SK-N-SH (cell line): Measurements from ENCODE around the gene TRIM8. TPM values are rescaled to one million over a fixed set of nuclear protein-coding genes. Genes with fewer than 3 reads are reported as not detected.

Experiments used
- CTCF ChIA-PET: fragments of 300-600, 350-600 bp; formaldehyde crosslinking; extraction: SDS; loops from one replicate; lab custom pipeline; 2021; lab: Yijun Ruan, JAX
- POLR2A ChIA-PET: fragments of 350-600 bp; sonication (Branson Sonifier 250); formaldehyde crosslinking; extraction: SDS; loops from one replicate; lab custom pipeline; 2020; ENCODE audit warnings: antibody characterized with exemption, inconsistent platforms; lab: Yijun Ruan, JAX
- DNase-seq: peaks from one replicate; pipeline ENCODE4 v3.0.0; 2012
- H2AFZ ChIP-seq: fragments of 200-600 bp; sonication (generic); 2 replicates; pipeline ENCODE4 v1.8.1; 2016; ENCODE audit warnings: antibody characterized with exemption, mild to moderate bottlenecking, low read depth
- H3F3A ChIP-seq: fragments of 200-600 bp; sonication (generic); replicated peaks from 2 replicates; pipeline ENCODE3; 2016; ENCODE audit warnings: antibody characterized with exemption, mild to moderate bottlenecking; ENCODE audit not compliant: insufficient read depth
- H3K27ac ChIP-seq, 2 experiments: fragments of 200-500 bp in 1 of 2; fragments of 200-600 bp in 1 of 2; sonication (Bioruptor generic) in 1 of 2; sonication (generic), shearing (Covaris generic) in 1 of 2; 2 replicates each; pipeline versions ENCODE4 v1.5.1 to v1.6.1; 2014 to 2016; ENCODE audit warnings: low read depth in 2 of 2, inconsistent platforms in 1 of 2, low read length in 1 of 2, mild to moderate bottlenecking in 1 of 2, mixed read lengths in 1 of 2
- H3K27me3 ChIP-seq: fragments of 200-600 bp; sonication (generic), shearing (Covaris generic); 2 replicates; pipeline ENCODE4 v1.6.1; 2016; ENCODE audit warnings: mixed run types; ENCODE audit not compliant: insufficient read depth
- H3K36me3 ChIP-seq, 2 experiments: fragments of 200-500 bp in 1 of 2; fragments of 200-600 bp in 1 of 2; sonication (Bioruptor generic) in 1 of 2; sonication (generic) in 1 of 2; replicated peaks in 1 of 2; 2 replicates each; pipeline versions ENCODE3 to v1.5.1; 2014 to 2016; ENCODE audit warnings: low read length in 1 of 2, mild to moderate bottlenecking in 1 of 2; ENCODE audit not compliant: insufficient read depth in 2 of 2, control insufficient read depth in 1 of 2
- H3K4me1 ChIP-seq, 2 experiments: fragments of 200-500 bp in 1 of 2; fragments of 200-600 bp in 1 of 2; sonication (Bioruptor generic) in 1 of 2; sonication (generic), shearing (Covaris generic) in 1 of 2; 2 replicates each; pipeline versions ENCODE4 v1.5.1 to v1.6.1; 2014 to 2016; ENCODE audit warnings: low read depth in 1 of 2, low read length in 1 of 2, mixed run types in 1 of 2; ENCODE audit not compliant: insufficient read depth in 2 of 2, control insufficient read depth in 1 of 2
- H3K4me2 ChIP-seq: fragments of 200-600 bp; sonication (generic), shearing (Covaris generic); 2 replicates; pipeline ENCODE4 v1.6.1; 2017; ENCODE audit warnings: mixed run types
- H3K4me3 ChIP-seq, 2 experiments: fragments of 200-500 bp in 1 of 2; fragments of 200-600 bp in 1 of 2; sonication (Bioruptor generic) in 1 of 2; sonication (generic), shearing (Covaris generic) in 1 of 2; 2 replicates each; pipeline versions ENCODE4 v1.5.1 to v1.8.1; 2014 to 2016; ENCODE audit warnings: low read depth in 2 of 2, inconsistent platforms in 1 of 2, low read length in 1 of 2, mild to moderate bottlenecking in 1 of 2, mixed read lengths in 1 of 2, moderate library complexity in 1 of 2
- H3K79me2 ChIP-seq: fragments of 200-600 bp; sonication (generic); 2 replicates; pipeline ENCODE4 v1.8.1; 2017; ENCODE audit warnings: mild to moderate bottlenecking; ENCODE audit not compliant: insufficient read depth
- H3K9ac ChIP-seq: fragments of 200-600 bp; sonication (generic); 2 replicates; pipeline ENCODE4 v1.6.1; 2017; ENCODE audit warnings: mixed run types
- H3K9me2 ChIP-seq: fragments of 200-600 bp; sonication (generic); 2 replicates; pipeline ENCODE4 v1.6.1; 2017; ENCODE audit warnings: mixed run types
- H3K9me3 ChIP-seq: fragments of 200-600 bp; sonication (generic); 2 replicates; pipeline ENCODE4 v1.6.1; 2017; ENCODE audit warnings: mixed run types, mild to moderate bottlenecking, moderate library complexity
- H4K20me1 ChIP-seq: fragments of 200-600 bp; sonication (generic); 2 replicates; pipeline ENCODE4 v1.6.1; 2017; ENCODE audit warnings: mild to moderate bottlenecking, mixed run types; ENCODE audit not compliant: insufficient read depth
- CHD2 ChIP-seq: fragments of 150-350 bp; IDR thresholded peaks from 2 replicates; pipeline ENCODE4 v1.6.1; 2018; ENCODE audit warnings: low read length; ENCODE audit not compliant: partially characterized antibody
- ELF1 ChIP-seq: IDR thresholded peaks from 2 replicates; pipeline ENCODE4 v1.4.0; 2012
- EZH2phosphoT487 ChIP-seq: fragments of 200-600 bp; sonication (generic); IDR thresholded peaks from 2 replicates; pipeline ENCODE4 v1.6.1; 2017; ENCODE audit warnings: low read depth, mixed run types, mild to moderate bottlenecking, antibody characterized with exemption, moderate library complexity, borderline replicate concordance
- FOXJ3 ChIP-seq: sonication (generic); formaldehyde crosslinking; IDR thresholded peaks from 2 replicates; pipeline ENCODE4 v1.5.1; 2020; ENCODE audit warnings: mild to moderate bottlenecking, missing genetic modification reagents
- GABPA ChIP-seq: IDR thresholded peaks from 2 replicates; pipeline ENCODE4 v1.4.0; 2012; ENCODE audit warnings: low read depth, mild to moderate bottlenecking
- NFIC ChIP-seq: IDR thresholded peaks from 2 replicates; pipeline ENCODE4 v1.4.0; 2012; ENCODE audit warnings: borderline replicate concordance
- POLR2AphosphoS5 ChIP-seq: IDR thresholded peaks from 2 replicates; pipeline ENCODE4 v1.6.1; 2012; ENCODE audit warnings: low read depth, low read length
- RAD21 ChIP-seq: IDR thresholded peaks from 2 replicates; pipeline ENCODE4 v1.6.1; 2012; ENCODE audit warnings: mild to moderate bottlenecking, low read length
- RXRA ChIP-seq: IDR thresholded peaks from 2 replicates; pipeline ENCODE4 v1.4.0; 2012; ENCODE audit warnings: low read depth, mild to moderate bottlenecking, borderline replicate concordance
- SIN3A ChIP-seq: IDR thresholded peaks from 2 replicates; pipeline ENCODE4 v1.6.1; 2012; ENCODE audit warnings: low read depth, mild to moderate bottlenecking, low read length, moderate library complexity, borderline replicate concordance
- TEAD4 ChIP-seq: IDR thresholded peaks from 2 replicates; pipeline ENCODE4 v1.4.0; 2012; ENCODE audit warnings: mild to moderate bottlenecking, borderline replicate concordance; ENCODE audit not compliant: insufficient read depth
- YY1 ChIP-seq: IDR thresholded peaks from 2 replicates; pipeline ENCODE4 v1.4.0; 2012; ENCODE audit warnings: low read depth, mild to moderate bottlenecking
- WGBS: methylation state at CpG from one replicate; pipeline ENCODE4 v1.1.6; 2017; ENCODE audit warnings: low lambda C conversion rate; 5-methylcytosine and 5-hydroxymethylcytosine counted together
- polyA plus RNA-seq, 3 experiments: library from polyadenylated mRNA; depleted of rRNA; stranded (reverse); fragments of >200 nt; gene quantifications; 2 replicates each; pipeline ENCODE4 v1.2.3, GENCODE V29; 2012
- TF ChIP-seq, protein P1 (sequence below): IDR thresholded peaks from 2 replicates; pipeline ENCODE4 v1.4.0; 2012; ENCODE audit warnings: low read depth, borderline replicate concordance
- TF ChIP-seq, protein P2 (sequence below): IDR thresholded peaks from 2 replicates; pipeline ENCODE4; 2012
- TF ChIP-seq, protein P3 (sequence below): fragments of 150-350 bp; IDR thresholded peaks from 2 replicates; pipeline ENCODE4 v1.6.1; 2017; ENCODE audit warnings: antibody characterized with exemption, low read length, low read depth, borderline replicate concordance
- TF ChIP-seq, protein P4 (sequence below): IDR thresholded peaks from 2 replicates; pipeline ENCODE4 v1.4.0; 2012; ENCODE audit warnings: low read depth

Gene TRIM8
- polyA plus RNA-seq, 1 of the 3 experiments (the other 2 are of a cell fraction), result 108 TPM

DNA sequence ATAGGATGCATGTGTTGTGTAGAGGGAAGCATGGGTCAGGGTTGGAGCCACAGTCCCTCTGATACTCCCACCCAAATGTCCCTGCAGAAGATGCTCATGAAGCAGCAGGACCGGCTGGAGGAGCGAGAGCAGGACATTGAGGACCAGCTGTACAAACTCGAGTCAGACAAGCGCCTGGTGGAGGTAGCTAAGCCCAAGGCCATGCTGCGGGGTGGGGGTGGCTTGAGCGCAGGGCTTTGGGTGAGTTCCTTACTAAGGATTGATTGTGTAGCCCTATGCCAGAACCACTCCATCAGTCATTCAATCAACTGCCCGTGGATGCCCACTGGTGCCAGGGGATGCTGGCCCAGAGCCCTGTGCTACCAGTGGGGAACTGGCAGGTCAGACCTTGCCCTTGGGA is 10.3 kb downstream of the TRIM8 start (continued):
- TF ChIP-seq, protein P1, sequence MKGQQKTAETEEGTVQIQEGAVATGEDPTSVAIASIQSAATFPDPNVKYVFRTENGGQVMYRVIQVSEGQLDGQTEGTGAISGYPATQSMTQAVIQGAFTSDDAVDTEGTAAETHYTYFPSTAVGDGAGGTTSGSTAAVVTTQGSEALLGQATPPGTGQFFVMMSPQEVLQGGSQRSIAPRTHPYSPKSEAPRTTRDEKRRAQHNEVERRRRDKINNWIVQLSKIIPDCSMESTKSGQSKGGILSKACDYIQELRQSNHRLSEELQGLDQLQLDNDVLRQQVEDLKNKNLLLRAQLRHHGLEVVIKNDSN, result no peak
- TF ChIP-seq SIN3A, result no peak
- TF ChIP-seq, all 33 proteins: peak for 0

DNA sequence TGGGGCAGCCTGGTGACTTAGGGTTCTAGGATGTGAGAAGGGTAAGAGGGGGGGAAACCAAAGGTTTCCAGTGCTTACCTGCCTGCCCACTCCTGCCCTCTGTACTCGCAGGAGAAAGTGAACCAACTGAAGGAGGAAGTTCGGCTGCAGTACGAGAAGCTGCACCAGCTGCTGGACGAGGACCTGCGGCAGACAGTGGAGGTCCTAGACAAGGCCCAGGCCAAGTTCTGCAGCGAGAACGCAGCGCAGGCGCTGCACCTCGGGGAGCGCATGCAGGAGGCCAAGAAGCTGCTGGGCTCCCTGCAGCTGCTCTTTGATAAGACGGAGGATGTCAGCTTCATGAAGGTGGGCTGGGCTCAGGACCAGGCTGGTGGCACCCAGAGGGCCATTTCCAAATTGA is 10.7 kb downstream of the TRIM8 start:
- H3F3A ChIP-seq, result peaks cover 16% of the 10 kb centered on the region
- H3K9me3 ChIP-seq, result no peaks in the 10 kb centered on the region
- H2AFZ ChIP-seq, result no peak overlapping the region
- no peaks in the 10 kb centered on the region for H3K27me3 ChIP-seq
- CTCF ChIA-PET, result interaction anchor here (1.8 to 2.2 kb wide), 2 partner anchors 9 to 10 kb away, joined by 5 to 8 read pairs; partner anchors contain the start of gene TRIM8
- H3K4me2 ChIP-seq, result no peak overlapping the region
- no peak overlapping the region for H3K9ac ChIP-seq
- no peak overlapping the region for H3K27ac ChIP-seq
- TF ChIP-seq NFIC (no peak), EZH2phosphoT487 (no peak)
- H3K4me1 ChIP-seq, result peaks cover 0 to 16% of the 10 kb centered on the region in 2 experiments; a peak in 1 of 4 replicates
- WGBS, result 96% methylated on average over 12 of the region's 12 CpGs
- POLR2A ChIA-PET, result no interaction called here
- no peak for DNase-seq
- peaks cover 19 to 52% of the 10 kb centered on the region in 2 experiments for H3K36me3 ChIP-seq
- H3K9me2 ChIP-seq, result no peaks in the 10 kb centered on the region
- no peak overlapping the region for H3K4me3 ChIP-seq
- H4K20me1 ChIP-seq, result peaks cover 59% of the 10 kb centered on the region
- peaks cover 59% of the 10 kb centered on the region for H3K79me2 ChIP-seq

DNA sequence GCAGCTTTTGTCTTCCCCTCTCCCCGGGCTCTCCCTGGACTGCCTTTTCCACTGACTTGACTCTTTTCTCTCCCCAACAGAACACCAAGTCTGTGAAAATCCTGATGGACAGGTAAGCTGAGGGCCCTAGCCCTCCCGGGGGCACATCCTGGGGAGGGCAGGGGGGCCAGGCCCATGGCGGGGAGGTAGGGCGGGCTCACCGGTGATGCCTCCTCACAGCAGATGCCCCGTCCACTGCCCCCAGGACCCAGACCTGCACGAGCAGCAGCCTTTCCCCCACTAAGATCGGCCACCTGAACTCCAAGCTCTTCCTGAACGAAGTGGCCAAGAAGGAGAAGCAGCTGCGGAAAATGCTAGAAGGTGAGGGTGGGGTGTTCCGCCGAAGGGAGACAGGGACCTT is 11.7 kb downstream of the TRIM8 start:
- Histone ChIP-seq H3K4me3 (no peak overlapping the region), H3K27me3 (no peaks in the 10 kb centered on the region), H3K27ac (no peak overlapping the region), H3K36me3 (peaks cover 19 to 52% of the 10 kb centered on the region in 2 experiments), H3K9me3 (no peaks in the 10 kb centered on the region), H3K79me2 (peaks cover 48% of the 10 kb centered on the region), H2AFZ (no peak overlapping the region), H3K9me2 (no peaks in the 10 kb centered on the region), H3F3A (peaks cover 16% of the 10 kb centered on the region), H3K4me1 (peaks cover 0 to 14% of the 10 kb centered on the region in 2 experiments; a peak in 1 of 4 replicates), H4K20me1 (peaks cover 48% of the 10 kb centered on the region), H3K4me2 (no peak overlapping the region), H3K9ac (no peak overlapping the region)
- ChIA-PET POLR2A (interaction anchor here (1.0 kb wide), 1 partner anchor 9 kb away, joined by 3 read pairs; no protein-coding TSS in a partner anchor), CTCF (interaction anchor here (0.8 to 2.2 kb wide), 5 partner anchors 8 to 59 kb away, joined by 3 to 10 read pairs (median 5); partner anchors contain the start of genes SFXN2 and TRIM8)
- 100% methylated on average over 7 of the region's 12 CpGs for WGBS
- DNase-seq, result no peak
- TF ChIP-seq EZH2phosphoT487 (no peak), TEAD4 (no peak), YY1 (no peak), FOXJ3 (CRISPR knock-in tag) (no peak), GABPA (no peak), POLR2AphosphoS5 (no peak), ELF1 (no peak), RXRA (no peak), CHD2 (no peak), RAD21 (no peak)
- TF ChIP-seq, protein P2, sequence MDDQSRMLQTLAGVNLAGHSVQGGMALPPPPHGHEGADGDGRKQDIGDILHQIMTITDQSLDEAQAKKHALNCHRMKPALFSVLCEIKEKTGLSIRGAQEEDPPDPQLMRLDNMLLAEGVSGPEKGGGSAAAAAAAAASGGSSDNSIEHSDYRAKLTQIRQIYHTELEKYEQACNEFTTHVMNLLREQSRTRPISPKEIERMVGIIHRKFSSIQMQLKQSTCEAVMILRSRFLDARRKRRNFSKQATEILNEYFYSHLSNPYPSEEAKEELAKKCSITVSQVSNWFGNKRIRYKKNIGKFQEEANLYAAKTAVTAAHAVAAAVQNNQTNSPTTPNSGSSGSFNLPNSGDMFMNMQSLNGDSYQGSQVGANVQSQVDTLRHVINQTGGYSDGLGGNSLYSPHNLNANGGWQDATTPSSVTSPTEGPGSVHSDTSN, result no peak
- TF ChIP-seq, protein P3, sequence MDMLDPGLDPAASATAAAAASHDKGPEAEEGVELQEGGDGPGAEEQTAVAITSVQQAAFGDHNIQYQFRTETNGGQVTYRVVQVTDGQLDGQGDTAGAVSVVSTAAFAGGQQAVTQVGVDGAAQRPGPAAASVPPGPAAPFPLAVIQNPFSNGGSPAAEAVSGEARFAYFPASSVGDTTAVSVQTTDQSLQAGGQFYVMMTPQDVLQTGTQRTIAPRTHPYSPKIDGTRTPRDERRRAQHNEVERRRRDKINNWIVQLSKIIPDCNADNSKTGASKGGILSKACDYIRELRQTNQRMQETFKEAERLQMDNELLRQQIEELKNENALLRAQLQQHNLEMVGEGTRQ, result no peak
- TF ChIP-seq, protein P4, sequence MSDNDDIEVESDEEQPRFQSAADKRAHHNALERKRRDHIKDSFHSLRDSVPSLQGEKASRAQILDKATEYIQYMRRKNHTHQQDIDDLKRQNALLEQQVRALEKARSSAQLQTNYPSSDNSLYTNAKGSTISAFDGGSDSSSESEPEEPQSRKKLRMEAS, result no peak
